Omental fat pad (tissue), 4 donors: ENCODE measurements around the gene ZFHX2. TPM values are rescaled to one million over a fixed set of nuclear protein-coding genes. Genes with fewer than 3 reads are reported as not detected.

Experiments used
- ATAC-seq: fragments of 150-250 bp; one replicate; pipeline ENCODE4 v1.9.1; 2016; ENCODE audit warnings: mild to moderate bottlenecking, moderate library complexity; ENCODE audit not compliant: low FRiP score
- DNase-seq: peaks from one replicate; pipeline ENCODE4 v3.0.0-alpha.2; 2019; ENCODE audit warnings: low spot score
- total RNA-seq, 4 donors: library from RNA; depleted of rRNA; stranded (reverse); fragments of >200 nt; gene quantifications; one replicate each; pipeline ENCODE4 v1.1.0, GENCODE V29; 2016
- TF ChIP-seq, protein P1 (sequence below), 3 donors: fragments of 450-650 bp; IDR thresholded peaks; one replicate each; pipeline ENCODE4 v1.5.1; 2016 to 2017; ENCODE audit warnings: antibody characterized with exemption in 3 of 3, mild to moderate bottlenecking in 3 of 3, moderate library complexity in 2 of 3

Gene ZFHX2
- total RNA-seq, 4 donors from 2014 or later, result 0.63 to 1.8 (median 0.73) TPM

DNA sequence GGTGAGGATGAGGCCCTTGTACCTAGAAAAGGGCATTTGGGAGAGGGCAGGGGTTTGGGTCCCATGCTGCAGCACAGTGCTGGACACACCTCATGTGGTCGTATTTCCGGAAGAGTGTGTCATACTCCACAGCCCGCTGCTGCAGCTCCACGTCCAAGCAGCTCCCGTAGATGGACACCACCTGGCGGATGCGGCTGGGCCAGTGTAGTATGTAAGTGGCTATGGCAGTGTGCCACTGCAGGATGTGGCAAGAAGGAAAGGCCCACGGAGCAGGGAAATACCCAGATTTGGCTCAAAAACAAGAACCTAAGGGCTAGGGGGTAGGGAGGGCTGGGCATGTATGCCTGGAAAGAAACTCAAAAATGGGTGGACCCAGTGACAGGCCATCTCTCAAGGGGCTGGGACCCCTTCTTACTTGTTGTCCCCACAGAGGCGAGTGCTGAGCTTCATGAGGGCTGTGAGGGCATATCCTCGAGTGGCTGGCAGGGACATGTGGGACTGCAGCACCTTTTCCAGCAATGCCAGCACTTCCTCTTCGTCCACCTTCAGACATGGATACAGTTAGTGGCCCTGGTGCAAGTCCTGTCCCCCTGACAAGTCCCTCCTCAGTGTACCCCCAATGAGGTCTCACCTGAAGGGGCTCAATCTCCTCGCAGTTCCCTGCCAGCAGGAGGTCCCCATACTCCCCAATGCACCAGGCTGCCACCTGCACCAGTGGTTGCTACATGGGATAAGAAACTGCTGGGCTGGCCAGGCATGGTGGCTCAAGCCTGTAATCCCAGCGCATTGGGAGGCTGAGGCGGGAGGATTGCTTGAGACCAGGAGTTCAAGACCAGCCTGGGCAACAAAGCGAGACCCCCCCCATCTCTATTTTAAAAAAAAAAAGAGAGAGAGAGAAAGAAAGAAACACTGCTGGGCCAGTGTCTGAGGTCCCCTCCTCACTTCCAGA, 10.6 kb upstream of the ZFHX2 start:
- DNase-seq (no peak), ATAC-seq (no peak)
- TF ChIP-seq, protein P1, sequence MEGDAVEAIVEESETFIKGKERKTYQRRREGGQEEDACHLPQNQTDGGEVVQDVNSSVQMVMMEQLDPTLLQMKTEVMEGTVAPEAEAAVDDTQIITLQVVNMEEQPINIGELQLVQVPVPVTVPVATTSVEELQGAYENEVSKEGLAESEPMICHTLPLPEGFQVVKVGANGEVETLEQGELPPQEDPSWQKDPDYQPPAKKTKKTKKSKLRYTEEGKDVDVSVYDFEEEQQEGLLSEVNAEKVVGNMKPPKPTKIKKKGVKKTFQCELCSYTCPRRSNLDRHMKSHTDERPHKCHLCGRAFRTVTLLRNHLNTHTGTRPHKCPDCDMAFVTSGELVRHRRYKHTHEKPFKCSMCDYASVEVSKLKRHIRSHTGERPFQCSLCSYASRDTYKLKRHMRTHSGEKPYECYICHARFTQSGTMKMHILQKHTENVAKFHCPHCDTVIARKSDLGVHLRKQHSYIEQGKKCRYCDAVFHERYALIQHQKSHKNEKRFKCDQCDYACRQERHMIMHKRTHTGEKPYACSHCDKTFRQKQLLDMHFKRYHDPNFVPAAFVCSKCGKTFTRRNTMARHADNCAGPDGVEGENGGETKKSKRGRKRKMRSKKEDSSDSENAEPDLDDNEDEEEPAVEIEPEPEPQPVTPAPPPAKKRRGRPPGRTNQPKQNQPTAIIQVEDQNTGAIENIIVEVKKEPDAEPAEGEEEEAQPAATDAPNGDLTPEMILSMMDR (IDR thresholded peaks at IDR 0.05), result no peak

DNA sequence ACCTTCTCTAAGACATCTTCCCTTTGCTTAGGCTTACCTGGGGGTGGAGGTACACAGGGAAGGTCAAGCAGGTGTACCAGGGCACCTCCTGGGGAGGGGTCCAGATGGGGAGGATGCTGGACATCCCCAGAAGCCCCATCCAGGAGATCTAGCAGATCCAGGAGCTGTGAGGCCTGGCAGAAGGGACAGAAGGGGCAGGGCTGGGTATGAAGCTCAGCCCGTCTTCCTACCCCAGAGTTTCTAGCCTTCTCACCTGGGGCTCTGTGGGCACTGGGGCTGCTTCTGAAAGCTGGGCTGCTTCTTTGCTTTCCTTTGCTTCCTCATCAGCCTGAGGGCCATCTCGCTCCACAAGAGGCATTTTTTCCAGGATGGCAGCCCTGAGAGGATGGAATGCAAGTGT, 9.7 kb upstream of the ZFHX2 start:
- DNase-seq (no peak), ATAC-seq (no peak)
- TF ChIP-seq, protein P1 (IDR thresholded peaks at IDR 0.05), result no peak

DNA sequence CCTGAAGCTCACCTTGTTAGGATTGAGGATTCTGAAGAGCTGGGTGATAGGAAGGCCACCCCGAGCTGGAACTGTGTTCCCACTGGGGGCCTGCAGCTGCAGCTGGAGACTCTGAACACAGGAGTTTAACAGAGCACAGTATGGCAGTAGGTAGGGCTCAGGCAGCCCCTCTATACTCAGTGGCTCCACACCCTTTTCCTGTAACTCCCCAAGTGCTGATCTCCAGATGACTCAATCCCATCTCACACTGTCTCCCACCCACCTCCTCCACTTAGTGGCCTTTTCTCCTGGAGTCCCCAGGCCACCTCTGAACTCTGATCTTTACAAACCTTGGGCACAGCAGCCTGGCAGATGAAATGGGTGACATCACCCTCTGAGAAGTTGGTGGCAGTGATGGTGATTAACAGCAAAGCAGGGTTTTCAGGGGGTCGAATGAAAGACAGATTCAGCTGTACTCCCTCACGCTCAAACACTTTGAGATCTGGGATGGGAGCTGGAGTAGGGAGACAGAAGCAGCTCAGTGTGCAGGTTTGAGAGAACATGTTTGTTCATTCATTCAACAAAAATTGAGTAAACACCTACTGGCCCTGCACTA, 8.5 kb upstream of the ZFHX2 start:
- TF ChIP-seq, protein P1 (IDR thresholded peaks at IDR 0.05), result no peak
- DNase-seq, result no peak
- no peak for ATAC-seq

DNA sequence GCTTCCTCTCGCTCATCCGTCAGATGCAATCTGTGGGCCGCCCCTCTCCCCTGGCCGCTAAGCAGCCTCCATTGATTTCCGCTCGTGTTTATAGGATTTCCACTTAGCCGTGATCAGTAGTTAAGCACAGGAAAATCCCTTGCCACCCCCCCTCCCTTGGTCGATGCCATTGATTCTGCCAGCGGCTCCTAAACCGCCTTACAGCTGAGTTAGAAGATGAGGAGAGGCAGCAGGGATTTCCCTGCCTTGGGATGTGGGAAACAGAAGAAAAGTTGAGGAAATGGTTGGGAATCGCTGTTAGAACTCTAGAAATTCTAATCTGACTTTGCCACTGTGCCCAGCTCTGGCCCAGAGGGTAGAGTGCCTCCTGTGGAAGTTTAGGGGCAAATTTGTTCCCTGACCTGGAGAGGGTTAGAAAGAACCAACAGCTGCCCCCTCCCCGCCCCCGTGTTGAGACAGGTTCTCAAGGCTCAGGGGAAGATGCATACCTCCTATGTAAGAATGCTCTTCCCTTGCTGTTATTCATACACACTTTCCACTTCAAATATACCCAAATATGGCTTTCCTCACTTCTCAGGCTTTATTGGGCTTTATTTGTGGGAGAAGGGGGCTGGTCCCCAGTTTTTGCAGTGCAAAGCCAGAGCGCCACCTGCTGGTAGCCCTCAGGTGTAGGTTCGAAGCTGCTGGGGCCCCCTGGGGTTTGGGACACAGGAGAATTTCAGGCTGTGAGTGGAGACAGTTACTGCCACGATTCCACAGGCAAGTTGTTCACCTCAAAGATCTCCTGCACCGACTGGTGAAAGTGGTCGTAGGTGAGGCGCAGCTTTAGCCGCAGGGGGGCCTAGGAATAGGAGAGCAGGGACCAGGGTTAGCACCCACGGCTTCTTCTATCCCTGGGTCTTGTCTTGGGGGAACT, 7.7 kb upstream of the ZFHX2 start:
- TF ChIP-seq, protein P1 (IDR thresholded peaks at IDR 0.05), result peak in 1 of 3 donors; percentile 66
- no peak for ATAC-seq
- peak; percentile 51 for DNase-seq

DNA sequence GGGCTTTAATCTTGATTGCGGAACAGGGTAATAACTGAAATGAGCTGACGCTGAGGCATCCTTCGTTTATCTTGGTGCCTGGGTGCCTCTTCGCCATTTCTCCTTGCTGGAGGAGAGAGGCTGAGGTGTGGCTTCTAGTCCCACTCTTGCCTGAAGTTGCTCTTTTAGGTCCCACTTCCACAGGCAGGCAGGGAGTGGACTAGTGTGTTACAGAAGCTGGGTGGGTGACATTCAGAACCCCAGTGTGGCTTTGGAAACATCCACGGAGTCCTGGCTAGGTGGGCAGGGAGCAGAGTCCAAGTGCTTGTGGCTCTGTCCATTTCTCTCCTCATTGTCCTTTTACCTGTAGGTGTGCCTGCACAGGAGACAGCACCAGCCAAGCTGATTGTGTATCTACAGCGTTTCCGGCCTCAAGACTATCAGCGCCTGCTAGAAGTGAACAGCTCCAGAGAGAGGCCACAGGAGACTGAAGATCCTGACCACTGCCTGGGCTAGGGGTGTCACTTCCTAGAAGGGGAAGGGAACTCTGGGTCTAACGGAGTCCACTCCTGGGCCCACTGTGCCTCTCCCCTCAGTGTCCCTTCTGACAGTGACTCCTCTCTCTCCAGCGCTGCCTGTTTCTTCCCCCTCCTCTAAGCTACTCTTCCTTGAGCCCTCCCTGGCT, 6.9 kb upstream of the ZFHX2 start:
- ATAC-seq, result no peak

DNA sequence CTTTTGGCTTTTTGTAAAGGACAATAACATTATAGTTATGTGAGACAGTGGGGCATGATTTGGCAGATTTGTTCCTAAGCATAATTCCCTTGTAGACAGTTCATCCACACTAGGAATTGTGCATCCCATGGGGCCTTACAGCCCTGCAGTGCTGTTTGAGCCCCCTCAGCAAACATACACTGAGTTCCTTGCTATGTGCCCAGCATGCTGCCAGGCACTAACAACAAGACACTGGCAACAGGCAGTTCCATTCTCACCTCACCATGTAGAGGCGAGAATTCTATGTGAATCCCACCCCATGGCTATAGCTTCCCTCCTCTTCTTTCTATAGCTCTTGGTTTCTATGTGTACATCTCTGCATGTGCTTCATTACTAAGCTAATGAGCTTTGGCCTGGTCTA, 6.4 kb upstream of the ZFHX2 start:
- ATAC-seq, result no peak

More for the DNA sequence above, 6.9 kb upstream of the ZFHX2 start:
- no peak for DNase-seq
- TF ChIP-seq, protein P1 (IDR thresholded peaks at IDR 0.05), result no peak

More for the DNA sequence above, 6.4 kb upstream of the ZFHX2 start:
- no peak for DNase-seq
- TF ChIP-seq, protein P1 (IDR thresholded peaks at IDR 0.05), result no peak
